GM21786 (cell line): ENCODE data around the gene BACH2.

Source experiments
- ATAC-seq: cut with Tn5 transposase; IDR thresholded peaks from one replicate; pipeline ENCODE4 v1.9.1; 2021; ENCODE audit not compliant: unreplicated experiment

BACH2 gene

GRCh38 chr6:90241229-90241880 is 55.3 kb downstream of the BACH2 start:
- ATAC-seq = no peak

- ATAC-seq = no peak
Observed at GRCh38 chr6:90238496-90239266, 58.0 kb downstream of the BACH2 start.

- no peak for ATAC-seq
Observed at GRCh38 chr6:90237350-90237990, 59.2 kb downstream of the BACH2 start.

GRCh38 chr6:90233994-90234393 is 62.6 kb downstream of the BACH2 start:
- ATAC-seq = no peak

DNA sequence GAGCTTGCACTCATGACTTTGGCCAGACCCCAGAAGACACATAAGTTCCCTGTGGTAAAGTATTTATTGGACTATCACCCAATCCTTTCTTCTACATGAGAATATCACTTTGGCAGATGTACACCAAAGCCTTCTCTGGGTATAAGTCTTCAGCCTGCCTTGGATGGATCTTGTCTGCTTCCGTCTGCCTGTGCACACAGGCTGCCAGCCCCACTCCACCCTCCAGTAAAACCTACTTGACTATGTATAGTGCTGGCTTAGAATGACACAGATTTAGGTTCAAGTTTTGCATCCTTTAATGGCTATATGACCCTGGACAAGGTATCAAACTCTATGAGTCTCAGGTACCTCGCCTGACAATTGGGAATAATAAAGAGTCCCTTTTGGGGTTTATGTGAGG is 63.4 kb downstream of the BACH2 start:
- ATAC-seq = no peak

- ATAC-seq = no peak
Observed at GRCh38 chr6:90231798-90232197, 64.8 kb downstream of the BACH2 start.

- no peak for ATAC-seq
Observed at GRCh38 chr6:90231308-90231707, 65.3 kb downstream of the BACH2 start.

DNA sequence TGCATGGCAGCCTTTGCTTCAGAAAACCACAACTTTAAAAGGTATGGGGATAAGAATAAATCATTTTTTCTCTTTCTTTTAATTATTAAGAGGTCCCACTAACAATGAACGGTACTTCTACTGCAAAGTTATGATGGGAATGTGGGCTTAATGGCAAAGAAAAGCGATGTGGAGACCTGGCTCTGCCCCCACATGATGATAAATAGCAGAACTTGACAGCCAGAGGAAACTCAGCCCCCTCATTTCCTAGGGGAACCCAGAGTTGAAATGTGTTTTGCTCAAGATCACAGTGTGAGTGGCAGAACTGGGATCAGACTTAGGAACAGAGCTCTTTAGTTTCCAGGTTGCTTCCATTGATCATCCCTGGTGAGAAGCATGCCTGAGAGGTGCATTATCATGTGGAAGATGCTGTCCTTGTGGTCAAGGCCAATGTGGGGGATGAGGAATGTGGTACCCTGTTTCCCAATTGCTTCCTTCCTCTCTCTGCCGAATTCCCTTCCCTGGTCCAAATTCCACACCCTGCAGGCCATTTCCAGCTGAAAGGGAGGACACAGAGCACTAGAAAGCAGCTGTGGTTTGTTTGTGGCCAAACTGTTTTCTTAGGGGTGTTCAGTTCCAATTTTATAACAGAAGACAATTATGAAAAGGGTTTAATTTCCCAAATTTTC is 66.0 kb downstream of the BACH2 start:
- ATAC-seq = no peak

- no peak for ATAC-seq
Observed at GRCh38 chr6:90229331-90230010, 67.2 kb downstream of the BACH2 start.

DNA sequence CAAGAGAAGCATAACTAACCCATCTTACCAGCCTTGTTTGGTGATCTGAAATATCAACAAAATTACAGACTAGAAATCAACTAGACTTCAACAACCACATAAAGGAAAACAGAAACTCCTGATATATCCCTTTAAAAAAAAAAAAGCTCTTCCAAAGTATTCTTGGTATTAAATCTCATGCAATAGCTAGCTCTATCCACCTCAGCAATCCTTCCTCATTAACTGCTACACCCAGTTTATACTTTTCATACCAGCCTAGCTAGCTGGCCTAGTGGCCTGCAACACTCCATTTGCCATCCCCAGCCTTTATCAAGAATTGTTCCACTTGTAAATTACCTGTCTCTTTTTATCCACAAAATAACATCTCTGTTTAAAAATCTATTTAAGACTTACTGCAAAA is 69.0 kb downstream of the BACH2 start:
- no peak for ATAC-seq

- ATAC-seq = no peak
Observed at GRCh38 chr6:90227213-90227612, 69.4 kb downstream of the BACH2 start.

- ATAC-seq = no peak
Observed at GRCh38 chr6:90226257-90226656, 70.4 kb downstream of the BACH2 start.

DNA sequence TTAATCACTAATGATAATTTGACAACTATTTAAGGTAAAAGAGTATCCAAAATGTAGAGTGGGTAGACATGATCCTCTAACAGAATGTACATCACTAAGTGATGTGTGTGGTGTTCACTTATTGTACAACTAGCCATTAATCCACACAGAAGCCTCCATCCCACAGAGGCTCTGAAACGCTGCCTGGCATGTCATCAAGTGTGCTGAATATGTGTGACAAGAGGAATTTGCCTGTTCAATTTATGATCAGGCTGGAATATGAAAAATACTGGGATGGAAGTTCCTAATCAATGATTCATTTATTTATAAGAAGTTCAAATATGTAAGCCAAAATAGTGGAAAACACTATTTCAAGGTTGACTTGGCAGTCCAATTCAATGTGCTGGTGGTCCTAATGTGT is 72.4 kb downstream of the BACH2 start:
- no peak for ATAC-seq

DNA sequence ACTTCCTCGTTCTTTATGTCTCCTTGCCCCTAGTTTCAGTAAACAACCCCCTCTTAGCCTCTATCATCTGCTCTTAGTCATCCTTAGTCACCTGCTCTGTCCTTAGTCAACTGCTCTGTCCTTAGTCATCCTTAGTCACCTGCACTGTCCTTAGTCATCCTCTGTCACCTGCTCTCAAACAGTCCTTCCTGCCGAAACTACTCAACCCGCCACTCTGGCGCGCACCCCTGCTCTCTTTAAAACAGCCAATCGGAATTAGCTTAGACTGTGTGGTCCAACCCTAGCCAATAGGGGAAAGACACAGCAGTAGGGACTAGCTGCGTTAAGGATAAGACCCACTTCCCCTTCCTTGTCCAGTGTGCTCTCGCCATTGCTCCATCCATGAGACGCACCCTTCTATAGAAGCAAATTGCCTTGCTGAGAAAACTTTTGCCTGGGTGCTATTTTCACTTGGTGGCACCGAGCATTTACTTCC is 73.9 kb downstream of the BACH2 start:
- ATAC-seq = no peak

- no peak for ATAC-seq
Observed at GRCh38 chr6:90222008-90222407, 74.6 kb downstream of the BACH2 start.

DNA sequence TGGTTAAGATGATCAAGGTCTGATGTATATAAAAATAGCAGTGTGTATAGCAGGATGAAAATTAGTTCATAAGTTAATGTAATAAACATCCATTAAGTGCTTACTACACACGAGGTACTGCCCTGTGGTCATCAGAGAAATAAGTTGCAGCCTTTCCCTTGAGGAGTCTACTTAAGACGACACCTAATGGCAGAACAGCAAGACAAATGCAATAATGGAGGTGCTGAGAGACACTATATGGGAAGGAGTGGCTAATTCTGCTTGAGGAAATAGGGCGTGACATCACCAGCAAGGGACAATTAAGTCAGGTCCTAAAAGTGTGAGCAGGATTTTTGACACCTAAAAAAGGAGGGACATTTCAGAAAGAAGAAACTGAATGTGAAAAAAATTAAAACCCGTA is 75.2 kb downstream of the BACH2 start:
- ATAC-seq = no peak

DNA sequence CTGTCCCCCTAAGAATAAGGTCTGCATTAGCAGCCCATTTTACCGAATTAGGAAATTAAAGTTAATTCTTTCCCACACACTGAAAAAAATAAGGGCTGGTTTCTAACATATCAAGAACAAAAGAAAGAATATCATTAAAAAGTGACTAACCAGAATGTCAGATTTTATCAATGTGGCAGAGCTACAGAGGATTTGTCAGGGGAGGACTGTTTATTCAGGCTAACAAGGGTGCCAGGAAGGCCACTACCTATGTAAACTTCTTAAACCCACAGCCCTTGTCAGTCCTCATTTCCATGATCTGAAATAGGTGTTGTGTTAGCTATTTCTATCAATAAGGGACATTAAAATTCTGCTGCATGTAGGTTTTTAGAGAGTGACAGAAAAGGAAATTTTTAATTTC is 76.4 kb downstream of the BACH2 start:
- ATAC-seq = no peak

GRCh38 chr6:90219209-90219985 is 77.2 kb downstream of the BACH2 start:
- no peak for ATAC-seq

GRCh38 chr6:90218959-90219208 is 77.8 kb downstream of the BACH2 start:
- no peak for ATAC-seq

DNA sequence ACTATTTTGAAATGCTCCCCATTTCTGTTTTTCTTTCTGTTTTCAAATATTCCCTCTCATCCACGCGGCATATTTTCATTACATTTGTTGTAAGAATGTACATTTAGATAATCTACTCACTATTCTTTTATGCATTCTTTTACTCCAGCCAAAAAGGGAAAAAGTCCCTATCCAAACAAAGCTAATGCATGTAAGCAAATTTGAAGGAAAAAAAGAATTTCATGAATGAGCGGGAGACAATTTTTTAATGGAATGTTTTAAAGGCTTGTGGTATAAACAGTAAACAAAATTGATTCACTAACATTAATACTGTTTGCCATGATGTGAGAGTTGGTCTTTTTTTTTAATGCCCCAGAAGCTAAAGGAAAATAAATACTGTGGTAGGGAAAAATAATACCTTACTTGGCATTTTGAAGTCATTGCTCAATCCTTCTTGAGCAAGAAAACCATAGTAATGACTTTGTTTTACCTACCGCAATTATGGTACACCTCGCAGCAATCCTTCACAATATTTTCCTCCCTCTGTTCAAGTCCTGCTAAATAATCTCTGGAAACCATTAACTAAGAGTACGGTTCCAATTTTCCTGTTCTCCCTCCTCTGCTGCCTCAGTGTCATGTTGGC is 79.0 kb downstream of the BACH2 start:
- no peak for ATAC-seq
